AG20443 (cell line): ENCODE results near the gene FBXO17.
"Not testable (repeated sequence)": the region's sequence is repeated elsewhere in the genome, so short reads cannot be mapped to it uniquely, and the experiment has no call there.

Experiments
- DNase-seq: peaks from one replicate; pipeline ENCODE4 v3.0.0; 2012; ENCODE audit warnings: low spot score, mixed read lengths

The FBXO17 gene

GRCh38 chr19:38980583-38981374 lies 5.2 kb upstream of the FBXO17 start:
- DNase-seq: no peak

- DNase-seq: no peak
These were observed 4.3 kb upstream of the FBXO17 start for GRCh38 chr19:38979812-38980211.

GRCh38 chr19:38978326-38978689 lies 2.8 kb upstream of the FBXO17 start:
- no peak for DNase-seq

GRCh38 chr19:38977445-38978325 lies 2.1 kb upstream of the FBXO17 start:
- no peak for DNase-seq

GRCh38 chr19:38975861-38976271 lies 324 bp upstream of the FBXO17 start:
- no peak for DNase-seq

- no peak for DNase-seq
These were observed 823 bp downstream of the FBXO17 start for GRCh38 chr19:38974624-38975213.

GRCh38 chr19:38971672-38972071 lies 3.9 kb downstream of the FBXO17 start:
- DNase-seq: no peak

GRCh38 chr19:38970664-38971532 lies 4.6 kb downstream of the FBXO17 start:
- no peak for DNase-seq

- not testable (repeated sequence) for DNase-seq
These were observed 9.4 kb downstream of the FBXO17 start for GRCh38 chr19:38966149-38966548.

GRCh38 chr19:38964738-38965137 lies 10.8 kb downstream of the FBXO17 start:
- DNase-seq: no peak

- no peak for DNase-seq
These were observed 15.9 kb downstream of the FBXO17 start for GRCh38 chr19:38959618-38960017.

- DNase-seq: no peak
These were observed 17.2 kb downstream of the FBXO17 start for GRCh38 chr19:38958301-38958700.

GRCh38 chr19:38956264-38956663 lies 19.3 kb downstream of the FBXO17 start:
- no peak for DNase-seq

GRCh38 chr19:38953677-38954076 lies 21.9 kb downstream of the FBXO17 start:
- no peak for DNase-seq

- DNase-seq: no peak
These were observed 23.0 kb downstream of the FBXO17 start for GRCh38 chr19:38952395-38953165.

- DNase-seq: no peak
These were observed 24.4 kb downstream of the FBXO17 start for GRCh38 chr19:38951187-38951586.

- DNase-seq: peak; percentile 86
These were observed 25.8 kb downstream of the FBXO17 start for GRCh38 chr19:38949580-38950367.

- DNase-seq: no peak
These were observed 29.1 kb downstream of the FBXO17 start for GRCh38 chr19:38946229-38947010.

GRCh38 chr19:38945562-38946228 lies 29.8 kb downstream of the FBXO17 start:
- no peak for DNase-seq
